ENCODE data around the gene WTIP. TPM values are rescaled to one million over a fixed set of nuclear protein-coding genes. Genes with fewer than 3 reads are reported as not detected.
"Not testable (repeated sequence)": the region's sequence is repeated elsewhere in the genome, so short reads cannot be mapped to it uniquely, and the experiment has no call there.

The WTIP gene
- total RNA-seq, 1 experiment from 2014 or later = 4.7 TPM

DNA sequence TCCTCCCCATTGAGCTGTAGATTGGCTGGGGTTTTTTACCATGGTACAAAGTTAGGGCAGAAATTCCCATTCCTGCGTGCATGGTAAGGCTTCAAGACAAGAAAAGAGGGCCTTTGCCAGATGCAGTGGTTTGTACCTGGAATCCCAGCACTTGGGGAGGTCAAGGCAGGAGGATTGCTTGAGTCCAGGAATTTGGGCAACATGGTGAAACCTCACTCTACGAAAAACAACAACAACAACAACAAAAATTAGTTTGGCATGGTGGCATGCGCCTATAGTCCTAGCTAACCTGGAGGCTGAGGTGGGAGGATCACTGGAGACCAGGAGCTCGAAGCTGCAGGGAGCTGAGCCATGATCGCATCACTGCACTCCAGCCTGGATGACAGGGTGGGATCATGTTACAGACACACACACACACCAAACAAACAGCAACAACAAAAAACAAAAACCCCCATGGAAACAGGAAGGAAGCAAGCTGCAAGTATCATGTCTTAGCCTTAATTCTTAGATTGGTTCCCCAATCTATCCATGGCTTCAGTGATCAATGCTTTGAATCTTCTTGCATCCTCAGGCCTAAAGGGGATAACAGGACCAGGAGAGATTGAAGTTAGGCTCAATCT lies 5.5 kb upstream of the WTIP start:
- H3K9me3 ChIP-seq (ENCODE audit: low read depth, low read length, poor library complexity, severe bottlenecking) = no peaks in the 10 kb centered on the region
- ChIA-PET POLR2A (ENCODE audit: low non-redundant PET) (no interaction called here), CTCF (no interaction called here)
- H3K4me1 ChIP-seq (ENCODE audit: insufficient read depth, low read length, poor library complexity, severe bottlenecking) = no peaks in the 10 kb centered on the region
- no TSS peak for BruUV-seq (replicated peaks)
- intact Hi-C loops (cut with micrococcal nuclease; ENCODE audit: unreplicated experiment) = no loop called here
- no peak overlapping the region for H3K4me3 ChIP-seq (ENCODE audit: low read depth, low read length, poor library complexity, severe bottlenecking)
- H3K36me3 ChIP-seq (ENCODE audit: insufficient read depth, low read length, poor library complexity, severe bottlenecking) = peaks cover 21% of the 10 kb centered on the region
- no peak overlapping the region for H3K27ac ChIP-seq (ENCODE audit: low read depth, low read length, poor library complexity, severe bottlenecking)
- no peaks in the 10 kb centered on the region for H3K27me3 ChIP-seq (replicated peaks; ENCODE audit: insufficient read depth, low read depth, low read length, poor library complexity)
- no peak for DNase-seq (ENCODE audit: low spot score)
- TF ChIP-seq CTCF (conservative IDR thresholded peaks at IDR 0.05; ENCODE audit: low read depth, low read length) = no peak
- TF ChIP-seq EZH2 (IDR thresholded peaks at IDR 0.05; ENCODE audit: borderline replicate concordance, low read depth, low read length, poor library complexity, severe bottlenecking) = no peak

- H3K9me3 ChIP-seq (ENCODE audit: low read depth, low read length, poor library complexity, severe bottlenecking); BruUV-seq (replicated peaks); H3K27me3 ChIP-seq (replicated peaks; ENCODE audit: insufficient read depth, low read depth, low read length, poor library complexity); CTCF ChIA-PET; intact Hi-C loops (cut with micrococcal nuclease; ENCODE audit: unreplicated experiment); H3K4me1 ChIP-seq (ENCODE audit: insufficient read depth, low read length, poor library complexity, severe bottlenecking); H3K4me3 ChIP-seq (ENCODE audit: low read depth, low read length, poor library complexity, severe bottlenecking); DNase-seq (ENCODE audit: low spot score); POLR2A ChIA-PET (ENCODE audit: low non-redundant PET); H3K27ac ChIP-seq (ENCODE audit: low read depth, low read length, poor library complexity, severe bottlenecking); H3K36me3 ChIP-seq (ENCODE audit: insufficient read depth, low read length, poor library complexity, severe bottlenecking): not testable (repeated sequence)
Observed at GRCh38 chr19:34478496-34478895, 3.1 kb upstream of the WTIP start.

DNA sequence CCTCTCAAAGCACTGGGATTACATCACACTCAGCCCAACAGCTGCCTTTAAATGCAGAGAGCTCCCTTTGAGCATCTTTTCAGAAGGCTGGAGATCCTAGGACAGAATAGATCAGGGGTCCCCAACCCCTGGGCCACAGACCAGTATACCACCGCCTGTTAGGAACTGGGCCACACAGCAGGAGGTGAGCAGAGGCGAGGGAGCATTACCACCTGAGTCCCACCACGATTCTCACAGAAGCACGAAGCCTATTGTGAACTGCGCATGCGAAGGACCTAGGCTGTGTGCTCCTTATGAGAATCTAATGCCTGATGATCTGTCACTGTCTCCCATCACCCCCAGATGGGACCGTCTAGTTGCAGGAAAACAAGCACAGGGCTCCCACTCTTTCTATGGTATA lies 2.2 kb upstream of the WTIP start:
- ChIA-PET CTCF (no interaction called here), POLR2A (ENCODE audit: low non-redundant PET) (no interaction called here)
- TF ChIP-seq EZH2 (IDR thresholded peaks at IDR 0.05; ENCODE audit: borderline replicate concordance, low read depth, low read length, poor library complexity, severe bottlenecking) (no peak), CTCF (conservative IDR thresholded peaks at IDR 0.05; ENCODE audit: low read depth, low read length) (no peak)
- Histone ChIP-seq H3K27ac (ENCODE audit: low read depth, low read length, poor library complexity, severe bottlenecking) (no peak overlapping the region), H3K27me3 (replicated peaks; ENCODE audit: insufficient read depth, low read depth, low read length, poor library complexity) (no peaks in the 10 kb centered on the region), H3K4me1 (ENCODE audit: insufficient read depth, low read length, poor library complexity, severe bottlenecking) (no peaks in the 10 kb centered on the region), H3K4me3 (ENCODE audit: low read depth, low read length, poor library complexity, severe bottlenecking) (no peak overlapping the region), H3K9me3 (ENCODE audit: low read depth, low read length, poor library complexity, severe bottlenecking) (no peaks in the 10 kb centered on the region), H3K36me3 (ENCODE audit: insufficient read depth, low read length, poor library complexity, severe bottlenecking) (no peaks in the 10 kb centered on the region)
- DNase-seq (ENCODE audit: low spot score) = no peak
- intact Hi-C loops (cut with micrococcal nuclease; ENCODE audit: unreplicated experiment) = no loop called here
- BruUV-seq (replicated peaks) = no TSS peak

DNA sequence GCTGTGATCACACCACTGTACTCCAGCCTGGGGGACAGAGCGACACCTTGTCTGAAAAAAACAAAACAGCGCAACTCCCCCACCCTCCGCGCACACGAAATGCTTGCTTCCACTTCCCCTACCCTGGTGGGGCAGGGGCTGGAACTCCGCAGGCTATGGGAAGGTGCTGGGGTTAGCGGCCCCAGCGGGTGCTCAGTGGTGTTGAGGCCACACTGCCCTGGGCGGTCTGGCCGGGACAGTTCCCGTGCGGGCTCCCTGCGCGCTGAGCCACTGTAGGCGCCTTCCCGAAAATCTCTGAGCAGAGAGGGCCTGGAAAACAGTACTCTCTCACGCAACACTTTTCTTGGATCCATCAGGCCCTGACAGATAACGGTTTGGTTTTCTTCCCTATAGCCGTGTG lies 1.1 kb upstream of the WTIP start:
- CTCF ChIA-PET = no interaction called here
- intact Hi-C loops (cut with micrococcal nuclease; ENCODE audit: unreplicated experiment) = no loop called here
- no TSS peak for BruUV-seq (replicated peaks)
- H3K4me1 ChIP-seq (ENCODE audit: insufficient read depth, low read length, poor library complexity, severe bottlenecking) = no peaks in the 10 kb centered on the region
- no peak for DNase-seq (ENCODE audit: low spot score)
- H3K9me3 ChIP-seq (ENCODE audit: low read depth, low read length, poor library complexity, severe bottlenecking) = no peaks in the 10 kb centered on the region
- no peak overlapping the region for H3K27ac ChIP-seq (ENCODE audit: low read depth, low read length, poor library complexity, severe bottlenecking)
- H3K27me3 ChIP-seq (replicated peaks; ENCODE audit: insufficient read depth, low read depth, low read length, poor library complexity) = no peaks in the 10 kb centered on the region
- no peaks in the 10 kb centered on the region for H3K36me3 ChIP-seq (ENCODE audit: insufficient read depth, low read length, poor library complexity, severe bottlenecking)
- no peak for TF ChIP-seq EZH2 (IDR thresholded peaks at IDR 0.05; ENCODE audit: borderline replicate concordance, low read depth, low read length, poor library complexity, severe bottlenecking)
- no peak for TF ChIP-seq CTCF (conservative IDR thresholded peaks at IDR 0.05; ENCODE audit: low read depth, low read length)
- POLR2A ChIA-PET (ENCODE audit: low non-redundant PET) = no interaction called here
- peak overlapping the region; percentile 61 for H3K4me3 ChIP-seq (ENCODE audit: low read depth, low read length, poor library complexity, severe bottlenecking)

Measured in A673 (cell line).